ENCODE results near the gene GPC5. TPM values are rescaled to one million over a fixed set of nuclear protein-coding genes. Genes with fewer than 3 reads are reported as not detected.
"Not testable (repeated sequence)": the region's sequence is repeated elsewhere in the genome, so short reads cannot be mapped to it uniquely, and the experiment has no call there.

The GPC5 gene
- total RNA-seq, 1 donor from 2014 or later, result 0.13 TPM

DNA sequence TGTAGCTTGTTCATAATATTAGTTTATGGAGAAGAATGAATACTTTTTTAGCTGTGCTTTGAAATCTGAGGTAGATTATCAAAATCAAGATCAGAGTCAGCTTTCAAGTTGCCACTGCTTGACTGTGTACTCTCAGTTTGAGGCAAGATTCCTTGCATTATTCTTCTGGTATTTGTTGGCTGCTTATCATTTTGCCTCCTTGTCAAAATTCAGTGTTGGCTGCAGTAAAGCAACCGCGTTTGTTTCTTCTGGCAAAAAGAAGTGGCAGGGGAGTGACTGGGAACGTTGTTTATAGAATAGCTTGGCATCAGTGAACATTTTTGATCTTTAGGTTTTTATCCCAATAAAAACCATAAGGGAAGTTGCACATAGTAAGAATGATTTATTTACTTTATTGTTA, 1408.9 kb downstream of the GPC5 start:
- DNase-seq (ENCODE audit: low spot score), result no peak

DNA sequence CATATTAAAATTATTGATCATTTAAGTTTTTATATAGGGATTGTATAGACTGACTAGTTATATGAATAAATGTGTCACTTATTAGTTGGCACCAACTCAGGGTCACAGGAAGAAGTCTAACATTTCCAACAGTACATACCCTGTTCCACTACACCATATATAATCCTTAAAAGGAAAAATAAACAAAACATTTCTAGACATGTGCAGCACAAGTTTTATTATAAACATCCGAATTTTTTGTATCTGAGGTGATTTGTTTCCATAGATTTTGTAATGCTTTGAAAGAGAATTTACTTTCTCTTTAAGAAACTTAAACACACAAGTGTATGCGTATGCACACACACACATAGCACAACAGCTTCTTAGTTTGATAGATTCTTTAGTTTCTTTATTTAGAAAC, 1409.5 kb downstream of the GPC5 start:
- no peak for DNase-seq (ENCODE audit: low spot score)

DNA sequence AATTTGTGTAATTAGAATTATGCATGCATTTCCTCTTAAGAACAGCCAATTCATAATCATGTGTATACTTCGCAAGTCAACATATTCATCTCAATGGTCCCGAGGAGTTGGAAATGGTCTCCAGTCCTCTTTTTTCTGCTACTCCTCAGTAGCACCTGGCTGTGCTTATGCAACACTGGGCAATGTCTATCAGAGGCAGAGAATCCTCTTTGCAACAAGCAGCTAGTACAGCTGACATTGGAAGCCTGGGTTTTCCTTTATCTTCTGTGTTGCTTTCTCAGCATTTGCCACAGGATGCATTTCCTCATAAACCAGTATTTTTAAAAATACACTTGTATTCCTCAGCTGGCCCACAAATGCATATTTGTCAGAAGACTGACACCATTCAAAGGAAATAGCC, 1422.9 kb downstream of the GPC5 start:
- DNase-seq (ENCODE audit: low spot score), result no peak

DNA sequence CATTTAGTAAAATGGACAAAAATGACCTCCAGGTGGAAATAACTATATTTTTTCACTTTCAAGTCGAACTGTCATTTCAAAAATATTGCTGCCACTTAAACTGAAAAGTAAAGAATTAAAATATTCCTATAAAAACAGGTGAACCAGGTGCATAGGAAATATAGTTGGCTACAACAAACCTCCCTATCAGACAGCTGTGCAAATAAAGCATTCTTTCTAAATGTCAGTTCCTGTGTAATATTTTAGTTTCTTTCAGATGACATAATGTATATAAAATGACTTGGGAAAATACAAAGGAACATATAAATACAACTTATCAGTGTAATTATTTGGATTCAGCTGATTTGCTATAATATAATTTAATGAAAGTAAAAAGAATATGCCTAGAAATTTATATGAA, 1424.6 kb downstream of the GPC5 start:
- no peak for DNase-seq (ENCODE audit: low spot score)

DNA sequence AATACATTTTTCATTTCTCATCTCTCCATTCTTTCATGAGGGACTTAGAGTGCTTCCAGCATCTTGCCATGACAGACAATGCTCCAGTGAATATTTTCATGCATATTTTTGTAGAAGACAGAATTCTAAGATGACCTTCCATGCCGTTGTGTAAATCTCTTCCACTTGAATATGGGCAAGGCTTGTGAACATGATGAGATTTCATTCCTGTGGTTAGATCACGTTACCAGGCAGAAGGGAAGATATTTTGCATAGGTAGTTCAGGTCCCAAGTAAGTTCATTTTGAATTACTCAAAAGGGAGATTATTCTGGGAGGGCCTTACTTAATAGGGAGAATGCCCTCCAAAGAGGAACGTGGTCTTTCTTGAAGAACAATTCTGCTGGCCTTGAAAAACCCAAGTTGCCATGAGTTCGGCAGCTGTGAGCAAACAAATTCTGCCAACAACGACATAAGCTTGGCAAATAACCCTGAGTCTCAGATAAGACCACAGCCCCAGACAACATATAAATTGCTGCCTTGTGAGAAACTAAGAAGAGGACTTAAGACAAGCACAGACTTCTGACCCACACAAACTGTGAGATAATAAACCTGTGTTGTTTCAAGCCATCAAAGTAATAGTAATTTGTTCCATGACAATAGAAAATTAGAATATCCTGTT, 1427.6 kb downstream of the GPC5 start:
- no peak for DNase-seq (ENCODE audit: low spot score)

DNA sequence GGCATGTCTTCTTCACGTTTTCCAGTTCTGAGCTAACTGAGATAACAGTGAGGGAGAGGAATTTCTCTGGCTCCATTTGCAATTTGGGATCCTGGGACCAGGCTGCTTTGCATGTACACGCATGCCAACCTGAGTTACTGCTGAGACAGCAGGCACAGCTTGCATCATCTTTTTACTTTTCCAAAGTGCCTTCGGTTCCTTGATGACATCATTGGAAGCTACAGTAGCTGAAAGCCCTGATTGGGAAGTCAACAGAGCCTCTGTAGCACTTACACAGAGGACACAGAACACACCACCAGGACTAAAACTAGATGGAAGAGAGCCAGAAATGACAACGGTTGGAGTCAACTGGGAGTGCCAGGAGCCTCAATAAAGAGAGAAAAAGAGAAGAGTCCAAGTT, 1429.1 kb downstream of the GPC5 start:
- no peak for DNase-seq (ENCODE audit: low spot score)

DNA sequence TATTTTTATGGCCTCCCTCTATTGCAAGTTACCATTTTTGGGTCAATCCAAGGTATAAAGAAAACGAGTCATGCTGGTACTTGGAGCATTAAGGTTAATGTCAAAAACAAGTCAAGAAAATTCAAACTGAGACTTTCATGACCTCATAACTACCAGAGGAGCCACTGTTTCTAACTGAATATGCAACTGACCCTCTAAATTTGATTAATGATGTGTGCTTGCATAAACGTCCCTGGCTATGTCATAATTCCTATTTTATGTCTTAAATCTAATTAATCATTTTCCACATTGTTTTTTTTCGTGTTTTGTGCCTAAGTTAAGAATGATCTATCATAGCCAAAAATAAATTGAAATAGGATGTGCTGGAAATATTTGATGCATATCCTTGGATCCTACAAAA, 1431.5 kb downstream of the GPC5 start:
- DNase-seq (ENCODE audit: low spot score), result no peak

DNA sequence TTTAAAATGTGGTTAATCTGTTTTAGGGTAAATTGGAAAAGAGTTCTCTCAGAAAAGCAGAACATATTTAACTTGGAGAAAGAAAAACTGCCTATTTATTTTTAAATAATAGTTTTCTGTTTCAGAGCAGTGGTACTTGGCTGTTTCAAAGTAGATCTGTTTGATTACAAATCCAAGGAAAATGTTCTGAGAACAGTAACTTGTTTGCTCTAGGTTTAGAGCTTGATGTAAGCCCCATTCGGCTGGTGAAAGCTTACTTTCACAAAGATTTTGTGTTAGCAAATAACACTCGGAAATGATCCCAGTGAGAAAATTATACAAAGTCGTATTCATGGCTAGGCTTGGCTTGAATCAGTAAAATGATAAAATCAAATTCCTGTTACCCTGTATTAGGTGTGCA, 1432.4 kb downstream of the GPC5 start:
- no peak for DNase-seq (ENCODE audit: low spot score)

DNA sequence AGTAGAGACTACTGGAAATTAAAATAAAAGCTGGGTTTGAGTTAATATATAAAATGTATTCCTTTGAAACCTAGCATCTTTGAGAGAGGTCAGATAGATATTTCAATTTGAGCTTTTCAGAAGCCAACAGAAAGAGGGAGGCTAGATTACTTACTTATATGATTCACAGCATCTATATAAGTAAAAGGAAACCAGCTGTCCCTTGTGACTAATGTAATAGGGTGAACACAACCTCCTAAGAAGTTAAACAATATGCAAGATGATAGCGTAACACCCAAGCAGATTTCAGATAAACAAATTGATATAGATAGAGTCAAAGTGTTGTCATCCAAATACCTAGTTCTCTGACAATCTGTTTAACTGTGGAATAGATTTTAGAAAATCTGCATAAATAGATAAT, 1434.7 kb downstream of the GPC5 start:
- DNase-seq (ENCODE audit: low spot score), result no peak

DNA sequence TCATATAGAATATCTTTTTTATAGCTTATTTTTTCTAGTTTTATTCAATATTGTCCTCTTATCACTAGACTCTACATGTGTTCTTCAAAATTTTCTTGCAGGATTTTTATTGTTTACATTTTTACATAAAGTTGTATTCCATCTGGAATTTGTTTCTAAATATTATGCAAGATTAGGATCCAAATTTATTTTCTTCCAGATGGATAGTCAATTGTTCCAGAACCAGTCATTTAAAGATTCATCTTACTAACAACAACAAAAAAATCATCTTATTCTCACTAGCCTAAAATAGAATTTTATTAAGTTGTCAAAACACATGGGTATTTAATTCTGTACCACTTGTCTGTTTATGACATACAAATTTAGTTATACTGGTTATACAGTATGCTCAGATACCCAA, 1437.8 kb downstream of the GPC5 start:
- DNase-seq (ENCODE audit: low spot score), result no peak

DNA sequence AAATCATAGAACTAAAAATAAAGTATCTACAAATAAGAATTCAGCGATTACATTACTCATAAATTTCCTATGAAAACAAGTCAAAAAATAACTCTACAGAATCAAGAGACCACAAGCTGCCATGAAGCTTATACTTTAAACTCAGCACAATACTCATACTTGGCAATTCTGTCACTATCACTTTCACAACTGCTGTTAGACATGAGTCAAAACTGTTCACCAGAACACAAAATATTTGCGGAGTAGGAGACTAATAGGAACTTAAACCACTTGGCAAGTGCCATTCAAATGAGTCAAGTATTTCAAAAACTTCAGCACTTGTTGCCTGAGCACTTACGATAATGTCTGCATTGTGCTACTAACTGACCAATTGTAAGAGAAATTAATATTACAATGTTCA, 1440.4 kb downstream of the GPC5 start:
- no peak for DNase-seq (ENCODE audit: low spot score)

DNA sequence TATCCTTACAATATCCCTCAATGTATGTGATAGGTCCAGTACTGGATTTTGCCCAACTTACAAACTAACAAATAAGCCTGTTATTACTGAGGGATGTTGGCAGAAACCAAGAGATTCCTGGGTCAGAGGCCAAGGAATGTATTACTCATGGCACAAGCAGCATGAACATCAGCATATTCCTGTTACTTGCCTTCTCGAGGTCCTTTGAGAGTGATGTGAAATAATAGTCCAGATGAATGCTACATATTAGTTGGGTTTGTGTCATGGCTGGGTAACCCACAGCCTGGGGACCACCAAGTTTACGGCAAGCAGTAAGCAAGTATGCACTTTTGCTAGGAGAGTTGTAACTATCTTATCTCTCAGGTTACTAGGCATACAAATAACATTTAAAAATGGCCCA, 1443.7 kb downstream of the GPC5 start:
- DNase-seq (ENCODE audit: low spot score), result no peak

DNA sequence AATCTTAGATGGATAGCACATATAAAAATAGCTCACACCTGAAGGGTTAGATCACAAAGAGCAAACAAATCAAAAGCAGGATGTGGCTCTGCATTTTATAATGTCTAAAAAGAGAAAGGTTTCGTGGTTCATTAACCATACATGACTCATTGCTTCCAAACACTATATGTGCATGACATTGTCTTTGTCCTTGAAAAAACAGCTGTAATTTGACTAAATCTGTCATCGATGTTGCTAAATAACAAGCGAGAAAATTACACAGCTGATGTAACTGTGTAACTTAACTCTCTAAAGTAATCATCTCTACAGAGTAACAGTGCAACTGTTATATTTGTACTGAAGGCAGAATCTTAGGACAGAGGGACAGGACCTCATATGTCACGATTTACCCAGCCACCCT, 1445.1 kb downstream of the GPC5 start:
- DNase-seq (ENCODE audit: low spot score), result no peak

DNA sequence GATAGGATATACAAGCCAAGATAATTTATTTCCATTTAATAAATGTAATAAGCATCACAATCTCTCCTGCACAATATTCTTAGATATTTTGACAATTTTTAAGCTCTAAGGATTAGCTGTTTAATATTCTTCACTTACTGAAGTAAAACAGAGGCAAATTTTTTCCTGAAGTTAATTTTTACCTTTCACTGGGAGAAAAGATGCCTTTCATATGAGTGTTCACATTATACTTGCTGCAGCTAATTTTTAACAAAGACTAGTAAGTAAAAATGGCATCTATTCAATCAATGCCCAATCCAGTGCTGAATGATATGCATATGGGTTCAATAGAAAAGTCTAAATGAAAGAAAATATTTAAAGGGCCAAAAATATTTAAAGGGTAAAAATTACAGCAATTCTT, 1451.0 kb downstream of the GPC5 start:
- no peak for DNase-seq (ENCODE audit: low spot score)

DNA sequence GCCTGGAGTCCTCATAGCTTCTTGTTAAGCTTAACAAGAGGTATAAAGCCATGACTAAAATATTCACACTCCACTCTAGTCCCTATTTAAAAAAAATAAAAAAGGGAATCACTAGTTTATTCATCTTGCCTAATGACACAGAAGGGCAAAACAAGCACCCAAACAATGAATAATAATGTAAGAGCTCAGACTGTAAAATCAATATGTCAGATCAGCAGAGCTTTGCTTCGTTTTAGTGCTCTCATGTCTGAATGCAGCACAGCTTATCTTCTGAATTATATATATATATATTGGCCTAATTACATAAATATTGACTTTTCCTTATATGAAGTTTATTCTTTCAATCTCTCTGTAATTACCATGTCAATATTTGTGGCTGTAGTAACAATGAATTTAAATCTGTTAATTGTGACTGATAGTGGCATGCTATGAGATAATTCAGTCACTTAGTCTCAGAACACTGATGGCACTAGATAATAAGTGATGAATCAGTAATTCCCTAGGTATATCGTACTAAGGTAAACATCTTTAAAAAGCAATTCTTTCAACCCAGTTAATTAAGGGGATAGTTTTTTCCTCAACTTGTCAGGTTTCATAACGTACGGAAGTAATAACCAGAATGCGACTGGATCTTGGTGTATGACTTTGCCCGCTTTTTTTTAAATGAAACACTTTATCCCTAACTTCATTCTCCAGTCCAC, 1466.3 kb downstream of the GPC5 start:
- no peak for DNase-seq (ENCODE audit: low spot score)

DNA sequence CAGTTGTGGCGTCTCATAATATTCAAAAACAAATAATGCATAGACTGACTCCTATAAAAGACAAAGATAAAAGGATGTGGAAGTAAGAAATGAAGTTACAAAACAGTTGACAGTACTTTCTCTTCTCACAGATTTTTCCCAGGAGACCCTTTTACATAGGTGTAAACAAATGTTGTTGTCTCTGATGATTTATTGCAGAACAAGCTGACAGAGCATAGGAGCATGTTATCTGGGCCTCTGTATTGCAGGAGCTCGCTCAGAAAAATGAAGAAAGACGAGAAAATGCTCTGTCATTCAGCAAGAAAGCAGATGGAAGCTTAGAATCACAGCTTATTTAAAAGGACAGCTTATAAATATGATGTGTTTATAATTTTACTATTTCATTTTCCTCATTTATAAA, 1474.6 kb downstream of the GPC5 start:
- no peak for DNase-seq (ENCODE audit: low spot score)

DNA sequence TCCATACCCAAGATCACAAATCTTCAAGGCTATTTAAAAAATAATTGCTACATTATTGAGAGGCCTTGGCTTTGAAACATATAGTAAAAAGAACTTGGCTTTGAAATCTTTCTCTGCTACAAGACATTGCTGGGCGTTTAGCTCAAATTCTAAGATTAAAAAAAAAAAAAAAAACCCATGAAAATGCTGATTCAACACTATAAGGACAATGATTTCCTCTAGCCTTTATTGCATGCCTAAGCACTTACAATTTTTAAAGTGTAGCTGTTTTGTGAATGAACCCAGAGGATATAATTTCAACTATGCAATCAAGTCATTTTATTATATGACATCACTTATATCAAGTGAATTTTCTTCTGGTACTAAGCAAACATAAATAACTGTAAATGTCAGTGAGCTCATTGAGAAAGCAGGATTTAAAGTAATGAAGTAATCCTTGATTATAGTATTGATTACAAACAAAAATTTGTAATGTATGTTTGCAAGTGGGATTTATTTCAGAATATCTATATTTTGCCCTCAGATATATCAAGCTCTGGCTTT, 1488.2 kb downstream of the GPC5 start:
- DNase-seq (ENCODE audit: low spot score), result no peak

DNA sequence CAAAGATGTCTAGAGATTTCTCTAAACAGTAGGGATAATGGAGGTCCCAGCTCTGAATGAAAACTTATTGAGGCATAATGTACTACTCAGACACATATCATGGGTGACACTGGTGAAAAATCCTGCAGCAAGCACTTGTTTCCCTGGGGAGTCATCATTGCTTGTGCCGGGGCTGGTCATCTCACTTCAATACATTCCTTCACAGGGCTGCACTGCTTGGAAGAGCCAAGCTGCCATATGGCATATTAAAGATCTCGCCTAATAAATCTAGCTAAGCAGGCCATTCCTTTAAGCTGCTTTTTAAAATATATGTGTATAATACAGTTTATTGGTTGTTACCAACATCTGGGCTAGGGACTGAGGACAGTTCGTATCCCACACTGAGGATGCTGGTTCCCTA, 1496.0 kb downstream of the GPC5 start:
- no peak for DNase-seq (ENCODE audit: low spot score)

DNA sequence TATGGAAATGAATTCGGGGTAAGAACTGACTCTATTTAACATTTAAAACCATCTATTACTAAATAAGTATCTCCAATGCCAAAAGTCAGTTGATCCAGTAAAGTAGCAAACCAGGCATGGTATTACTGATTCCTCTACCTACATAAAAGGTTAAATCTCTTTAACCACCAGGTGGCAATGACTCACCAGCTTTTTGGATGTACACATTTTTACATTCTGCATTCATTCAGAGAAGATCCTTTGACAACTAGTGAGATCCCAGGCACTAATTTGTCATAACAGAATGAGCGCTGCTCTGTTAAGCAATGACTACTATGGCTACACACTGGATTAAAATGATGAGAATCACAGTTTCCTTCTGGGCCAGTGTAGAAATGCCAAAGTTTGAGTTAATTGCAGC, 1498.4 kb downstream of the GPC5 start:
- DNase-seq (ENCODE audit: low spot score), result no peak

DNA sequence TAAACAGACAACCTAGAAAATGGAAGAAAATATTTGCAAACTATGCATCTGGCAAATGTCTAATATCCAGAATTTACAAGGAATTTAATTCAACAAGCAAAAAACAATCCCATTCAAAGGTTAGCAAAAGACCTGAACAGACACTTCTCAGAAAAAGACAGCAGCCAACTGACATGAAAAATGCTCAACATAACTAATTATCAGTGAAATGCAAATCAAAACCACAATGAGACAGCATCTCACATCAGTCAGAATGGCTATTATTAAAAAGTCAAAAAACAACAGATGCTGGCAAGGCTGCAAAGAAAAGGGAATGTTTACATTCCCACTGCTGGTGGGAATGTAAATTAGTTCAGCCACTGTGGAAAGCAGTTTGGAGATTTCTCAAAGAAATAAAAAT, 1500.5 kb downstream of the GPC5 start:
- not testable (repeated sequence) for DNase-seq (ENCODE audit: low spot score)

DNA sequence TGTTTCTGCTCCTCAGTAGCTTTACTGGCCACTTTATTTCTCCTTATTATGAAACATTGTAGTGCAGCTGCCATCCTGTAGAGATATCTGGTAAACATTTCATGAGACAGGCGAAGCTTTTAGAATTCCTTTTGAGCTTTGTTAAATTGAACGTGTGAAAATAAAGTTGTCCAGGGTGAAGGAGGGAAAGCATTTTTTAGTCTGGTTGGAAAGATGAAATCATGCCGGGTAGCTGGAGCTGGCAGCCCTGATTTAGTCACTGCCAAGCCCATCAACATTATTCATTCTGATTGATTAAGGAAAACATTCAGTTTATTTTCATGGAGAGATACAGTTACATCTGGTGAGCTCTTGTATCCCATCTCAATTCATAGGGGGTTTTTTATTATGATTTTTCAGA, 1502.0 kb downstream of the GPC5 start:
- no peak for DNase-seq (ENCODE audit: low spot score)

DNA sequence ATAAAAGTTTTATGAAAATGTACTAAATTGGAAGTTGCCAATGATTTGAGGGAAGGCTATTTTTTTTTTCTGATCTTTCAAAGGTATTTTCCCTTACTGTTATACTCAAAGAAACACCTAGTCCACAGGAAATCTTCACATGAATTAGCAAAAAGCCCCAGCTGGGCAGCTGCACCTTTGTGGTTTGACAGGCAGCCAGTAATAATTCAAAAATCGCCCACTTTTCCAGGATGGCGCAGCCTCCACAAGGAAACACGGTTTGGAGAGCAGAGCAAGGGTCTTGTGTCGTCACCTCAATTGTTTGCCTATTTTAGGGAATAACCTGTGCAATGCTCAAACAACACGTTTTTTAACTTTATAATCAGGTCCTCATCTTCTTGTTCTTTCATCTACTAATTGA, 1503.3 kb downstream of the GPC5 start:
- no peak for DNase-seq (ENCODE audit: low spot score)

DNA sequence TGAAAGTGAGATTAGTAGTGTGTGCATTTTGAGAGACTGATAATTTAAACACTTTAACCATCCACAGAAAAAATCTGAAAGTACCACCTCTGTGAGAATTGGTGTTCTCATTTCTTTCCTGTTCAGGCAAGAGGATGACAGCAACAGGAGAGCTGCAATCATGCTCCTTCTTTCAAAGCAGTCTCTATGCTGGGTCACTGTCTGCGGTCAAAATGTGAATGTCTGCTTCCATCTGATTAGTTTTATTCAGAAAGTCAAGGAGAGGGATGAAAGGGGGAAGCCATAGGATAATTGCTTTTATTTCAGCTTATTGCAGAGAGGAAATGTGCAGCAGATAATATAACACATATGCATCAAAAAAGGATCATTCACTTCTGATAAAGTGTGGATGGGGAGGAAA, 1514.2 kb downstream of the GPC5 start:
- no peak for DNase-seq (ENCODE audit: low spot score)
